ENCODE results near the gene MFGE8. TPM values are rescaled to one million over a fixed set of nuclear protein-coding genes. Genes with fewer than 3 reads are reported as not detected.

Gene MFGE8
- total RNA-seq, 4 donors from 2014 or later = 341 to 594 (median 450) TPM

DNA sequence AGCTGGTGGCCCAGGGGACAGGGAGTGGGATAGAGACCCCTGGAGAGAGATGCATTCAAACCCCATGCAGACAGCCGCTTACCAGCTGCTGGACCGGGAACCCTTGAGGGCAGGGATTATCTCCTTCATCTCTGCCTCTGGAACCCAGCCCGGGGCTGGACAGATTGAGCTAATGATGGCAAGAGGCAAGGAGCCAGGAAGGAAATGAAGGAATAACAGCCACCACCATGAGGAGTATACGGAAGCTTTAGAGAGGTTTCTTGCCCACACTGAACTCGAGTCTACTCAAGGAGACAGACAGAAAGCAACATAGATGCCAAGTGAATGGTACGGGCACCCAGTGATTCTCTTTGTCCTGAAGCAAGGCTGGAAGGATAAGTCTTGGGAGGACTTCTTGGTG is 41.1 kb downstream of the MFGE8 start:
- ATAC-seq (ENCODE audit: low FRiP score) (no peak), DNase-seq (ENCODE audit: low spot score) (no peak)
- TF ChIP-seq, protein P1, sequence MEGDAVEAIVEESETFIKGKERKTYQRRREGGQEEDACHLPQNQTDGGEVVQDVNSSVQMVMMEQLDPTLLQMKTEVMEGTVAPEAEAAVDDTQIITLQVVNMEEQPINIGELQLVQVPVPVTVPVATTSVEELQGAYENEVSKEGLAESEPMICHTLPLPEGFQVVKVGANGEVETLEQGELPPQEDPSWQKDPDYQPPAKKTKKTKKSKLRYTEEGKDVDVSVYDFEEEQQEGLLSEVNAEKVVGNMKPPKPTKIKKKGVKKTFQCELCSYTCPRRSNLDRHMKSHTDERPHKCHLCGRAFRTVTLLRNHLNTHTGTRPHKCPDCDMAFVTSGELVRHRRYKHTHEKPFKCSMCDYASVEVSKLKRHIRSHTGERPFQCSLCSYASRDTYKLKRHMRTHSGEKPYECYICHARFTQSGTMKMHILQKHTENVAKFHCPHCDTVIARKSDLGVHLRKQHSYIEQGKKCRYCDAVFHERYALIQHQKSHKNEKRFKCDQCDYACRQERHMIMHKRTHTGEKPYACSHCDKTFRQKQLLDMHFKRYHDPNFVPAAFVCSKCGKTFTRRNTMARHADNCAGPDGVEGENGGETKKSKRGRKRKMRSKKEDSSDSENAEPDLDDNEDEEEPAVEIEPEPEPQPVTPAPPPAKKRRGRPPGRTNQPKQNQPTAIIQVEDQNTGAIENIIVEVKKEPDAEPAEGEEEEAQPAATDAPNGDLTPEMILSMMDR (IDR thresholded peaks at IDR 0.05) = no peak

DNA sequence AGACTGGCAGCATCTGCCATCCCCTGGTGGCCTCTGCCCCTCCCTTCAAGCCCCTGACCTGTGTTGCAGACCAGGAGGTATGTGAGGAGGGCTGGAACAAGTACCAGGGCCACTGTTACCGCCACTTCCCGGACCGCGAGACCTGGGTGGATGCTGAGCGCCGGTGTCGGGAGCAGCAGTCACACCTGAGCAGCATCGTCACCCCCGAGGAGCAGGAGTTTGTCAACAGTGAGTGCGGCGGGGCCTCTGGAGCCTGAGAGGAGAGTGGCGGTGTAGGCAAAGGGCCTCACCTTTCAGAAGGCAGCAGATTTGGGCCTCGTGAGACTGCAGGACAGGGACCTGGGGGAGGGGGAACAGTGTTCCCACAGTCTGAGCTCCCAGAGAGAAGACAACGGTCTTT is 41.9 kb downstream of the MFGE8 start:
- ATAC-seq (ENCODE audit: low FRiP score) (no peak), DNase-seq (ENCODE audit: low spot score) (no peak)
- TF ChIP-seq, protein P1 (IDR thresholded peaks at IDR 0.05) = no peak

DNA sequence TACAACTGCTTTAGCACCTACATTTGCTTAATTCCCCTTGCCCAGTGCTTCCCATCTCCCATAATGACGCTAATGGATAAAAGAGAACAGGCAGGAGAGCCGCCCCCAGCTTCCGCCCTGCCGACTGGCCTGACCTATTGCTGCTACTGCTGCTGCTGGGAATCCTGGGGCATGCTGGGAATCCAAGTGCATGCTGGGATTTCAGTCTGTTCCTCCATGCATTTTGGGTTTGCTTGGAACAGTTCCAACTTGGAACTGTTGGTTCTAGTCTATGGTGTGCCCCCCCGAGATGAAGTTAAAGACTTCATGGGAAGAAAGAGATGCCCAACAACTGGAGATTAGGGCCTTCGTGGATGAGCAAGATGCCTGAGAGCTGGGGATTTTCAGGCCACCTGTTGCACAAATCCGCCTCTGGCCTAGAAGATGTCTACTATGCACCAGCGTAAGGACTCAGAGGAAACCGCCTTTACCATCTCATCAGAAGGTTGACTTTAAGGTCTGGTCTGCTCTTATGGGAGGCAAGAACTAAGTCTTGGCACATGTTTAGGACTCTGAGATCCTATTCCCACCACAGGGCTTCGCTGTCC is 46.8 kb downstream of the MFGE8 start:
- no peak for ATAC-seq (ENCODE audit: low FRiP score)

DNA sequence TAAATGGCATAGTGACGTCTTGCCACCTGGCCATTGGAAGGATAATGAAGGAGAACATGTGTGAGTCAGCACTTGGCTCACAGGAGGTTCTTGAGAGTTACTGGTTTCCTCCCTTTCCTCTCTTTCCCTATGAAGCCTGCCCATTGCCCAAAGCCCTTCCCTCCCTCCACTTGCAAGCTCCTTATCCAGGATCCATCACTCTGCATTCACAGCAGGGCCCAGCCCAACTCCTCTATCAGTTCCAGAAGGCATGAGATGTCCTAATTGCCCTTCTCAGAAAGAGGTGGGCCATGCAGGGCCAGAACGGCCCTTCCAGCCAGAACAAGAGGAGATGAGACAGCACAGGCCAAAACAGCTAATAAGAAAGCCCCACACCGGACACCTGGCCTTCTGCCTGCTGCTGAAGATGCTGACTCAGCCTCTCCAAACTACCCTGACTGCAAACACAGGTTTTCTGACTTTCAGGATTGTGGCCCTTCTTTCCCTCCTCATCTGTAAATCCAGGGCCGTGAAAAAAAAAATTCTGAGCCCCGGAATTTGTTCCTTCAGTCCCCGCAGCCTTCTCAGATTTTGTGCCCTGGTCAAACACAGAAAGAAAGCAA is 47.6 kb downstream of the MFGE8 start:
- TF ChIP-seq, protein P1 (IDR thresholded peaks at IDR 0.05) = no peak
- no peak for DNase-seq (ENCODE audit: low spot score)
- ATAC-seq (ENCODE audit: low FRiP score) = peak; percentile 60

More for the DNA sequence above, 46.8 kb downstream of the MFGE8 start:
- no peak for DNase-seq (ENCODE audit: low spot score)
- TF ChIP-seq, protein P1 (IDR thresholded peaks at IDR 0.05) = no peak

DNA sequence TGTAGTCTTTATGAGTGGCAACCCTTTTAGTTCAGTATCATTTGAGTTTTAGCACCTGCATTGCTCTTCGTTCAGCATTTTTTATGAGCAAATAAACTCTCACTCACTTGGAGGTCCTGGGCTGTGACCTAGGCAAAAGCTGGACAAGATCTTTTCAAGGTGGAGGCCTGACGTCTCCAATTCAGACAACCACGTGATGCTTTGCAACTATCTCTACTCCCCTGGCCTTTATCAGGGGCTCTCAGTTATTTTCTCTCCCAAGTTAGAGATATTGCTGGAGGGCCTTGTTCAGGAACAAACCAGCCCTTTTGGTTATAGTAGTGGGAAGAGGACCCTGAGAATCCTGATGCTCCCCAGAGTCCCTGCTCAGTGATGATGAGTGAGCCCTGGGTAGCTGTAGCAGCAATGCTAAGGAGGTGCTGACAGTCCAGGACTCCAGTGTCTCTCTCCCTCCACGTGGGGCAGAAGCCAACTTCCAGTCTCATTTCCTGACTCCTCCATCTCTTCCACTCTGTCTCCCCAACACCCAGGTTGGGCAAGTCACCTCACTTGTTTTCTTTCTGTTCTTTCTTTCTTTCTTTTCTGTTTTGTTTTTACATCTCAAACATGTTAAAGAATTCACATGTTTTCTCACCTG is 48.2 kb downstream of the MFGE8 start:
- DNase-seq (ENCODE audit: low spot score) = no peak
- ATAC-seq (ENCODE audit: low FRiP score) = no peak
- TF ChIP-seq, protein P1 (IDR thresholded peaks at IDR 0.05) = no peak

DNA sequence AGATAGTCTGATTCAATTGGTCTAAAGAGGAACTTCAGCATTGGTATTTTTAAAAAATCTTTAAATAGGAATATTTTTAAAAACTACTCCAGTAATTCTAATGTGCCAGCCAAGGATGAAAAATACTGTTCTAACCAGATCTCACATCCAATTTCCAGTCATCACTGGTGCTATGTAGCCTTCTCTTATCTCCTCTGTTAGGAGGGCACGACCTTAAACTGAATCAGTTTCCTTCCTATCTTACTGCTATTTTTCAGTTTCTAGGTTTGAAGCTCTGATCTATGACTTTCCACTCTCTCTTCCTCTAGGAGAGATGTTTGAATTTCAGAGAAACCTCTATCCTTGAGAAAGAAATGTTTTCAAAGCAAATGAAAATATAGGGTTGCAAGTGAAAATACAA is 49.8 kb downstream of the MFGE8 start:
- TF ChIP-seq, protein P1 (IDR thresholded peaks at IDR 0.05) = no peak
- DNase-seq (ENCODE audit: low spot score) (no peak), ATAC-seq (ENCODE audit: low FRiP score) (no peak)

- DNase-seq (ENCODE audit: low spot score) (no peak), ATAC-seq (ENCODE audit: low FRiP score) (no peak)
- TF ChIP-seq, protein P1 (IDR thresholded peaks at IDR 0.05) = no peak
Measured at GRCh38 chr15:88860212-88860611, 53.0 kb downstream of the MFGE8 start.

Measured in omental fat pad (tissue), 4 donors.